Measurements from ENCODE around the gene C1QA.

- TF ChIP-seq BHLHE40 (IDR thresholded peaks at IDR 0.05; ENCODE audit: borderline replicate concordance), result no peak
- no peak for TF ChIP-seq ELF4 (IDR thresholded peaks at IDR 0.05)
Observed at GRCh38 chr1:22652881-22653316, 16.5 kb downstream of the C1QA start, which contains the start of gene C1QB.
